ENCODE data around the gene METTL9.
"Not testable (repeated sequence)": the region's sequence is repeated elsewhere in the genome, so short reads cannot be mapped to it uniquely, and the experiment has no call there.

Gene METTL9

DNA sequence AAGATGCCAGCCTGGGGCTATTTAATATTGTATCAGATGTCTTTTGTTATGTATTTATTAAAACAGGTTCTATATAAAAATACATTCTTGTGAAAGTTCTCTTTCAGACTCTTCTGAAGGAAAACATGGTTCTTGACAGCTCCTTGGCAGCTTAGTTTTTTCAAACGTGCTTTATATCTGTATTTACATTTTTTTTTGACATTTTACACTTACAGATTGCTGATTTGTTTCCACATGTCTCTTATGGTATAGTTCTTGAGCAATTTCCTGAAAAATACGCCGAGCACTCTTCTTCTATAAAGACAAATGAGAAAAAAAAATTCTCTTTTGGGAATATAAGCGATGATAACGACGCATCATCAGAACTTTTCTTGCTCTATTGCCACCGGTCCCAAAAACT lies 43.5 kb downstream of the METTL9 start:
- H3K9me3 ChIP-seq (ENCODE audit: low read length) = no peaks in the 10 kb centered on the region
- no peak overlapping the region for H3K9ac ChIP-seq (ENCODE audit: low read length)
- no peak overlapping the region for H3K27ac ChIP-seq (ENCODE audit: low read depth, low read length)
- no peaks in the 10 kb centered on the region for H3K36me3 ChIP-seq (ENCODE audit: insufficient read depth, low read length)
- no peaks in the 10 kb centered on the region for H3K27me3 ChIP-seq (ENCODE audit: control insufficient read depth in 1 of 2, insufficient read depth in 2 of 2, low read length in 2 of 2)
- peaks cover 12% of the 10 kb centered on the region for H3K4me1 ChIP-seq (ENCODE audit: insufficient read depth, low read length)
- H3K4me3 ChIP-seq (ENCODE audit: low read depth in 1 of 2, low read length in 2 of 2) = no peak overlapping the region

DNA sequence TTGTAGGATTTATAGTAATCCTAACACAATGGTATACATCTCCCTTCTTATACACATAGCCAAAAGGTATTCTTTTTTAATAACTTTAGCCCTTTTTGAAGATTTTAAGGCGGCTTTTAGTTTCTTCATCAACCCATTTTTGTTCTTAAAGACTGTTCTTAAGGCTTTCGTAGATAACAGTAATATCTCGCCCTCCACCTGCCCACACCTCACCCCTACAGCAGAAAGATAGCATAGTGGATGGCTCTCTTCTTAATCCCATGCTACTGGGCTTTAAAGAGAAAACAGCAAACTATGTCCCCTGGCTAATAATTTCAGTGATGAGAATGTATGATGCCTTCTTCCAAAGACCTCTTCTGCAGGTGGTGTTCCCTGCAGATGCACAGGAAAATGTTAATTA lies 44.4 kb downstream of the METTL9 start:
- Histone ChIP-seq H3K9me3 (ENCODE audit: low read length) (no peaks in the 10 kb centered on the region), H3K9ac (ENCODE audit: low read length) (no peak overlapping the region), H3K36me3 (ENCODE audit: insufficient read depth, low read length) (peaks cover 4% of the 10 kb centered on the region), H3K4me3 (ENCODE audit: low read depth in 1 of 2, low read length in 2 of 2) (no peak overlapping the region), H3K4me1 (ENCODE audit: insufficient read depth, low read length) (peaks cover 19% of the 10 kb centered on the region), H3K27ac (ENCODE audit: low read depth, low read length) (no peak overlapping the region), H3K27me3 (ENCODE audit: control insufficient read depth in 1 of 2, insufficient read depth in 2 of 2, low read length in 2 of 2) (no peaks in the 10 kb centered on the region)

DNA sequence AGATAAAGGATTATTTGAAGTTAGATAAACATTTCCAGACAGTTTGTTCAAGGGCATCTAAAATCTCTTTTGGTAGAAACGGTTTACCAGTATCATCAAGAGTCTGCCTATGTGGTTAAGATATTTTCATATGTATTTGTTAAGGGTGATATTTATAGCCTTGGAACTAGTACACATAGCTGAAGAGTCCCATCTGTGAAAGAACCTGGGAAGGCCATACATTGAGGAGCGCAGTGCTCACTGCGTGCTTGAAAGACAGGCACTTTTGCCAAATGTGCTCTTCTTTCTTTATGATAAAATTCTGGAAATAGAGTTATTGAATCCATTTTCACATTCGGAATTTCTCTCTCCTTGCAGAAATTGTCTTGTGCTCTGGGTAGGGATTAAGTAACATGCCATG lies 45.3 kb downstream of the METTL9 start:
- Histone ChIP-seq H3K27me3 (ENCODE audit: control insufficient read depth in 1 of 2, insufficient read depth in 2 of 2, low read length in 2 of 2) (no peaks in the 10 kb centered on the region), H3K36me3 (ENCODE audit: insufficient read depth, low read length) (peaks cover 4% of the 10 kb centered on the region), H3K4me3 (ENCODE audit: low read depth in 1 of 2, low read length in 2 of 2) (peak overlapping the region in 1 of 2 donors; percentile 28), H3K9me3 (ENCODE audit: low read length) (no peaks in the 10 kb centered on the region), H3K27ac (ENCODE audit: low read depth, low read length) (no peak overlapping the region), H3K9ac (ENCODE audit: low read length) (no peak overlapping the region), H3K4me1 (ENCODE audit: insufficient read depth, low read length) (peaks cover 19% of the 10 kb centered on the region)

DNA sequence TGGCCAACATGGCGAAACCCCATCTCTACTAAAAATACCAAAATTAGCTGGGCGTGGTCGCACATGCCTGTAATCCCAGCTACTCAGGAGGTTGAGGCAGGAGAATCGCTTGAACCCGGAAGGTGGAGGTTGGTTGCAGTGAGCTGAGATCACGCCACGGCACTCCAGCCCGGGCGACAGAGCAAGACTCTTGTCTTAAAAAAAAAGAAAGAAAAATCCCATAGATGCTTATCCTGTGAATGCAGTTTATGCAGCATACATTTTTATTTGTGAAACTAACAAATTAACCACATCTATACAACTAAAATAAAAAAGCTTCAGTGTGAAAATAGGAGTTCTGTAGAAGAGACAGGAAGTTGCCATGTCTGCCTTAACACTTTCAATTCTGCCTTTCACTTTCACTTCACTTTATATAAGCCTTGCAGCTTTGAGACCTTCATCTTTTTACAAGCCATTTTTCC lies 45.9 kb downstream of the METTL9 start:
- H3K27me3 ChIP-seq (ENCODE audit: control insufficient read depth in 1 of 2, insufficient read depth in 2 of 2, low read length in 2 of 2) = no peaks in the 10 kb centered on the region
- peak overlapping the region in 1 of 2 donors; percentile 28 for H3K4me3 ChIP-seq (ENCODE audit: low read depth in 1 of 2, low read length in 2 of 2)
- peaks cover 4% of the 10 kb centered on the region for H3K36me3 ChIP-seq (ENCODE audit: insufficient read depth, low read length)
- H3K9ac ChIP-seq (ENCODE audit: low read length) = no peak overlapping the region
- H3K9me3 ChIP-seq (ENCODE audit: low read length) = no peaks in the 10 kb centered on the region
- peaks cover 19% of the 10 kb centered on the region for H3K4me1 ChIP-seq (ENCODE audit: insufficient read depth, low read length)
- peak overlapping the region; percentile 40 for H3K27ac ChIP-seq (ENCODE audit: low read depth, low read length)

DNA sequence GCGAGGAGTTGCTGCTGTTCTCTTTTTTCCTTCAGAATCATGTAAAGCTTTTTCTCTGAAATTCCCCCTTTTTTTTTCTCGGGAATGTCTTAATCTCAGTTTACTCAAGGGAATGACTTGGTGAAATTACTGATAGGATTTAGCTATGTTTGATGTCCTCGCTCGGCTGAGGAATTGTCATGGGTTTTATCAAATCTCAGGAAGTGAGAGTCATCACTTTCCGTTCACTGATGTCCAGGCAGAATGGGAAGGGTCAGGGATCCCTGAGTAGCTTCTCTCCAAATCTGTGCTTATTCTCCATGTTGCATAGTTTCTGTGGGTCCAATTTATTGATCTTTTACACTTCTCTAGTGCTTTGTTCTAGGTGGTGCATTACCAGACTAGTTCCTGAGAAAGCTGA lies 46.7 kb downstream of the METTL9 start:
- H3K9ac ChIP-seq (ENCODE audit: low read length) = no peak overlapping the region
- peaks cover 4% of the 10 kb centered on the region for H3K36me3 ChIP-seq (ENCODE audit: insufficient read depth, low read length)
- H3K4me1 ChIP-seq (ENCODE audit: insufficient read depth, low read length) = peaks cover 19% of the 10 kb centered on the region
- peak overlapping the region in 1 of 2 donors; percentile 28 for H3K4me3 ChIP-seq (ENCODE audit: low read depth in 1 of 2, low read length in 2 of 2)
- no peak overlapping the region for H3K27ac ChIP-seq (ENCODE audit: low read depth, low read length)
- H3K27me3 ChIP-seq (ENCODE audit: control insufficient read depth in 1 of 2, insufficient read depth in 2 of 2, low read length in 2 of 2) = no peaks in the 10 kb centered on the region
- no peaks in the 10 kb centered on the region for H3K9me3 ChIP-seq (ENCODE audit: low read length)

DNA sequence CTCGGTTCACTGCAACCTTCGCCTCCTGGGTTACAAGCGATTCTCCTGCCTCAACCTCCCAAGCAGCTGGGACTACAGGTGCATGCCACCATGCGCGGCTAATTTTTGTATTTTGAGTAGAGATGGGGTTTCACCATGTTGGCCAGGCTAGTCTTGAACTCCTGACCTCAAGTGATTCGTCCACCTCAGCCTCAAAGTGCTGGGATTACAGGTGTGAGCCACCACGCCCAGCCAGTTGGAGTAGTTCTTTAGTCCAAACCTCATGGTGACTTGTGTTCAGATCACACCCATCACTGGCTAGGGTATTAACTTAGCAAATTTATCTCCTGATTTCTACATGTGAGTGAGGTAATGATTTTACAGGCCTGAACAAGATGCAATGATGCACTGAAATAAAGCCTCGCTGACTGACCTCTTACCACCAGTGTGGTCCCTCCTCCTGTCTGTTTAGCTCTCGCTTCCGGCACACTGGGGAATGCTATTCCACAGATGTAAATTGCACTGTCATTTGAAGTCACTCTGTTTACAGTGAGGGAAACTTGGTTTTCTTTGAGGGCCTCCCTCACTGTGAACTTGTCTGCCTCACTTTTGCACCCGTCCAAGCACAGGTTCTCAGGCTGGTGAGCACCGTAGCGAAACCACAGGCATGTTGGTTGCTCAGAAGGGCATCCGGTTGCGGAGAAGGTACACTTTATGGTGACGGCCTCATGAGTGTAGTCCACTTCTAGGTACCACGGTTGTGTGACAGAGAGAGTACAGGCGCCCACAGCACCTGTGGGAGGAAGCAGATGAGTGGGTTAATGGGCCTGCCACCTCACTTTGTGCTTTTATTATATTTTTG lies 47.6 kb downstream of the METTL9 start:
- no peak overlapping the region for H3K4me3 ChIP-seq (ENCODE audit: low read depth in 1 of 2, low read length in 2 of 2)
- peaks cover 4% of the 10 kb centered on the region for H3K36me3 ChIP-seq (ENCODE audit: insufficient read depth, low read length)
- no peak overlapping the region for H3K9ac ChIP-seq (ENCODE audit: low read length)
- H3K9me3 ChIP-seq (ENCODE audit: low read length) = no peaks in the 10 kb centered on the region
- no peaks in the 10 kb centered on the region for H3K27me3 ChIP-seq (ENCODE audit: control insufficient read depth in 1 of 2, insufficient read depth in 2 of 2, low read length in 2 of 2)
- no peak overlapping the region for H3K27ac ChIP-seq (ENCODE audit: low read depth, low read length)
- peaks cover 19% of the 10 kb centered on the region for H3K4me1 ChIP-seq (ENCODE audit: insufficient read depth, low read length)

DNA sequence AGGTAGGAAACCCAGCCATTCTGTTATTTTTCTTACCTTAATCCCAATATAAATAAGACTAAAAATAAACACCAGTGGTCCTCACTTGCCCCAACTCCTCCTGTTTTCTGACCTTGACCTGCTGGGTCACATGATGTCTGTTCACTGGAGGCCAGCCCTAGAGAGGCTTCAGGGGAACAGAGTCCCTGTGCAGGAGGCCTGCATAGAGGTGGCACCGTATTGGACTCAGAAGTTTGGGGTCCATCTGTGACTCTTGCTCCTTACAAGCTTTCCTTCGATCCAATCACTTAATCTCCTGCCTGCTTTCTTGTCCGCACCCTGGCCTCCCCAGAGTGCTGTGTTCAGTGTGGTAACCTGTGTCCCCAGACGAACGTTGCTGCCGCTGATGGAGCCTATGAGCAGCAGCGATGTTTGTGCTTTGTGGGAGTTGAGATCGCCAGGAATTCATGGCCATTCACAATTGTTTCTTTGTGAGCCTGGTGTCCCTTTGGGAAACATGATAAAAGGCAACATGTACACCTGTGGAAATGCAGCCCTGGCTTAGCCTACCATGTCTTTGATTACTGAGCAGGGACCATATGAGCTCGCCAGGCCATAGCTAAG lies 48.3 kb downstream of the METTL9 start:
- Histone ChIP-seq H3K9me3 (ENCODE audit: low read length) (no peaks in the 10 kb centered on the region), H3K27ac (ENCODE audit: low read depth, low read length) (no peak overlapping the region), H3K4me3 (ENCODE audit: low read depth in 1 of 2, low read length in 2 of 2) (no peak overlapping the region), H3K9ac (ENCODE audit: low read length) (no peak overlapping the region), H3K4me1 (ENCODE audit: insufficient read depth, low read length) (peaks cover 19% of the 10 kb centered on the region), H3K27me3 (ENCODE audit: control insufficient read depth in 1 of 2, insufficient read depth in 2 of 2, low read length in 2 of 2) (no peaks in the 10 kb centered on the region), H3K36me3 (ENCODE audit: insufficient read depth, low read length) (peaks cover 4% of the 10 kb centered on the region)

DNA sequence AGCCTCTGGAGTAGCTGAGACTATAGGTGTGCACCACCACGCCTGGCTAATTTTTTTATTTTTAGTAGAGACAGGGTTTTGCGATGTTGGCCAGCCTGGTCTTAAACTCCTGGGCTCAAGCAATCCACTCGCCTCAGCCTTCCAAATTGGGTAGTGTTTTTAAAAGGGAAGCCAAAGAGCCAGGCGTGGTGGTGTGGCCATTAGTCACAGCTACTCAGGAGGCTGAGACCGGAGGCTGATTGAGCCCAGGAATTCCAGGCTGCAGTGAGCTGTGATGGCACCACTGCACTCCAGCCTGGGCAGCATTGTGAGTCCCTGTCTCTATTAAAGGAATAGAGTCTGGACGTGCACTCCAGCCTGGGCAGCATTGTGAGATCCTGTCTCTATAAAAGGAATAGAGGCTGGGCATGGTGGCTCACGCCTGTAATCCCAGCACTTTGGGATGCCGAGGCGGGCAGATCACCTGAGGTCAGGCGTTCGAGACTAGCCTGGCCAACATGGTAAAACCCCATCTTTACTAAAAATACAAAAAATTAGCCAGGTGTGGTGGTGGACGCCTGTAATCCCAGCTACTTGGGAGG lies 50.5 kb downstream of the METTL9 start:
- H3K4me1 ChIP-seq (ENCODE audit: insufficient read depth, low read length) = peaks cover 15% of the 10 kb centered on the region
- H3K9me3 ChIP-seq (ENCODE audit: low read length); H3K36me3 ChIP-seq (ENCODE audit: insufficient read depth, low read length); H3K4me3 ChIP-seq (ENCODE audit: low read depth in 1 of 2, low read length in 2 of 2); H3K9ac ChIP-seq (ENCODE audit: low read length); H3K27me3 ChIP-seq (ENCODE audit: control insufficient read depth in 1 of 2, insufficient read depth in 2 of 2, low read length in 2 of 2); H3K27ac ChIP-seq (ENCODE audit: low read depth, low read length): not testable (repeated sequence)

DNA sequence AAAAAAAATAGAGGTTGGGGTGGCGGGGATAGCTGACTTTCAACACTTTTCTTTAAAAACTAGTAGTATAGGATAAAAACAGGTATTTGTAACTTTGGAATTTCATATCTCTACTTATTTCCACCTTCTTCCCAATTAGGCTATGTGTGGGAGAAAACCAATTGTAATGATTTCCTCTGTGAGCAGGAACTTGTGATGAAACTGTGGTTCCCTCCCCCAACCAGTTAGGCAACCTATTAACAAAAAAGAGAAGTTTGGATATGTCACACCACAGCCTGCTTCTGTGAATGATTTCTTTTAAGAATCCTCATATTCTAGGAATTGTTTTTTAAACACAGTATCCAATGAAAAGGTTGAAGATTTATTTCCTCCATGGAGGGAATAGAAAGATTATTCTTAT lies 51.1 kb downstream of the METTL9 start:
- Histone ChIP-seq H3K9me3 (ENCODE audit: low read length) (no peaks in the 10 kb centered on the region), H3K9ac (ENCODE audit: low read length) (no peak overlapping the region), H3K4me1 (ENCODE audit: insufficient read depth, low read length) (peaks cover 12% of the 10 kb centered on the region), H3K4me3 (ENCODE audit: low read depth in 1 of 2, low read length in 2 of 2) (no peak overlapping the region), H3K27me3 (ENCODE audit: control insufficient read depth in 1 of 2, insufficient read depth in 2 of 2, low read length in 2 of 2) (no peaks in the 10 kb centered on the region), H3K36me3 (ENCODE audit: insufficient read depth, low read length) (peaks cover 11% of the 10 kb centered on the region), H3K27ac (ENCODE audit: low read depth, low read length) (no peak overlapping the region)

DNA sequence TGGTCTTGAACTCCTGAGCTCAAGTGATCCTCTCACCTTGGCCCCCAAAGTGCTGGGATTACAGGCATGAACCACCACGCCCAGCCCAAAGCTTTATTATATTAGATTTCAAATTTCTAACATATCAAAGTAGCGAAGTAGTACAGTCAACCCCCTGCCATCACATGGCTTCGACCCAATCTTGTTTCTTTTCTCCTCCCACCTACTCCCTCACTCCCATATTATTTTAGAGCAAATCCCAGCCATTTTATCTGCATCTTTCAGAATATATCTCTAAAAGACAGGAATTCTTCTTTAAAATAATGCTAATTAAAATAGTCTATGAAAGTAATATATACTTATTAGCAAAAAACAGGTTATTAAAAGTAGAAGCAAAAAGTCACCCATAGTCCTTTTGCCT lies 52.1 kb downstream of the METTL9 start:
- Histone ChIP-seq H3K27ac (ENCODE audit: low read depth, low read length) (no peak overlapping the region), H3K4me1 (ENCODE audit: insufficient read depth, low read length) (peaks cover 12% of the 10 kb centered on the region), H3K27me3 (ENCODE audit: control insufficient read depth in 1 of 2, insufficient read depth in 2 of 2, low read length in 2 of 2) (no peaks in the 10 kb centered on the region), H3K9me3 (ENCODE audit: low read length) (no peaks in the 10 kb centered on the region), H3K9ac (ENCODE audit: low read length) (no peak overlapping the region), H3K4me3 (ENCODE audit: low read depth in 1 of 2, low read length in 2 of 2) (no peak overlapping the region), H3K36me3 (ENCODE audit: insufficient read depth, low read length) (peaks cover 17% of the 10 kb centered on the region)

DNA sequence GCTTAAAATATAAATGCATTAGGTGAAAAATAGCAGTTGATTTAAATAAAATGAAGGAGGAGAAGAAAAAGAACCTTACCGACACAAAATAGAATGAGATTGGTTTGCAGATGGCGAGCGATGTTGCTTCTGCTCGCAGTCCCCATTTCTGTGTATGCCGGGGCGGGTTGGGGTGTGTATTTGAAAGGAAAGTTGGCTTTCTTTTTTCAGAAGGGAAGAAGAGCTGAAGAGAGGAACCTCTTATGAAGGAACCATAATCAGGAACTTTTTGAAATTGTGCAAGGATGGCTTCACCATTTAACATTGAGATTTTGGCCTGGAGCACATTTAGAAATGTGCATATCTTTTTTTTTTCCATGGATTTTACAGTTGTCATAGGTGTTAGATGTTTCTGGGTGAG lies 53.1 kb downstream of the METTL9 start, which contains the start of gene IGSF6:
Gene IGSF6 (minus strand): TSS at position 156 of the 400 bp plus-strand sequence. CDS start 10 bp downstream, at position 146.
- Histone ChIP-seq H3K4me3 (ENCODE audit: low read depth in 1 of 2, low read length in 2 of 2) (no peak within 1 kb of the TSS), H3K9me3 (ENCODE audit: low read length) (no peaks in the 10 kb centered on the region), H3K36me3 (ENCODE audit: insufficient read depth, low read length) (peaks cover 17% of the 10 kb centered on the region), H3K27ac (ENCODE audit: low read depth, low read length) (no peak within 1 kb of the TSS), H3K9ac (ENCODE audit: low read length) (no peak within 1 kb of the TSS), H3K27me3 (ENCODE audit: control insufficient read depth in 1 of 2, insufficient read depth in 2 of 2, low read length in 2 of 2) (no peaks in the 10 kb centered on the region), H3K4me1 (ENCODE audit: insufficient read depth, low read length) (peaks cover 12% of the 10 kb centered on the region)
